Nephron progenitor cell (in vitro differentiated cells): ENCODE data around the gene LRRC32.

Experiments used
- DNase-seq: peaks from one replicate; pipeline ENCODE4 v3.0.0; 2021
- H3K27ac Mint-ChIP-seq: 2 replicates; pipeline ENCODE4 v1.8.0; 2021; ENCODE audit warnings: mild to moderate bottlenecking, moderate library complexity, mixed read lengths
- H3K27me3 Mint-ChIP-seq: 2 replicates; pipeline ENCODE4 v1.8.0; 2021; ENCODE audit warnings: mild to moderate bottlenecking, low read depth, mixed read lengths; ENCODE audit not compliant: poor library complexity
- H3K36me3 Mint-ChIP-seq: 2 replicates; pipeline ENCODE4 v1.8.0; 2021; ENCODE audit warnings: low read depth, mixed read lengths
- H3K4me1 Mint-ChIP-seq: 2 replicates; pipeline ENCODE4 v1.8.0; 2021; ENCODE audit warnings: mixed read lengths
- H3K4me3 Mint-ChIP-seq: 2 replicates; pipeline ENCODE4 v1.8.0; 2021; ENCODE audit warnings: mild to moderate bottlenecking, moderate library complexity, mixed read lengths
- H3K9me3 Mint-ChIP-seq: 2 replicates; pipeline ENCODE4 v1.8.0; 2021; ENCODE audit warnings: mild to moderate bottlenecking, moderate library complexity, mixed read lengths
- TF ChIP-seq, protein P1 (sequence below): fragments of 200-600 bp; sonication (generic); IDR thresholded peaks from 2 replicates; pipeline ENCODE4 v1.5.0; 2021; ENCODE audit warnings: antibody characterized with exemption

Gene LRRC32

DNA sequence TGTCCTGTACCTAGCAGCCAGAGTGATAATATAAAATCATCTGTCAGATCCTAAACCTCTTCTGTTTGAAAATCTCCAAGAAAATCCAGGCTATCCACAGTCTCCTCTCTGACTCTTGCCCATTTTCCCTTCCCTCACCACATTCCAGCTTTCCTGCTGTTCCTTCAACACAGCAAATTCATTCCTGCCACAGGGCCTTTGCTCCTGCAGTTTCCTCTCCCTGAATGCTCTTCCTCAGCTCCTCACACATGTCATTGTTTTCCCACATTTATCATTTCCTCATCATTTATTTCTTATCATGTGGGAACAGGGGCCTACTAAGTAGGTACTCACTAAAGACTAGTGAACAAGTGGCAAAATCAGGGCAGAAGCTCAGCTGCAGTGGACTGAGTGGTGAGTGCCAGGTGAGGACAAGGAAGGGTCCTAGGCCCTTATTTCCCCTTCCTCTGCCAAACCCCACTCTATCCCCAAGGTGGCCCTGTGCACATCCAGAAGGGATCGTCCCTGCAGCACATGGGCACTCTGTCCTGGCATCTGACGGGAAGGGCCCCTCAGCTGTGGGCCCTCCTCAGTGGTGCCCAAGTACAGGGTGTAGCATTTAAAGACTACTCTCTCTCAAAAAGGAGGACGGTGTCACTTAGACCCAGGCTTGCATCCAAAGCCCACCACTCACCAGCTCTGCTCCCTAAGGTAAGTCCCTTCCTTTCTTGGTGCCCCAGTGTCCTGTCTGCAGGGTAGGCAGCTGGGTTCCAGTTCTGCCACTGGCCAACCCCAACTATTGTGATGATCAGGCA, 2.0 kb downstream of the LRRC32 start:
- H3K4me3 Mint-ChIP-seq: peak overlapping the region; percentile 81
- H3K4me1 Mint-ChIP-seq: peaks cover 73% of the 10 kb centered on the region
- DNase-seq: no peak
- peaks cover 23% of the 10 kb centered on the region for H3K27me3 Mint-ChIP-seq
- TF ChIP-seq, protein P1, sequence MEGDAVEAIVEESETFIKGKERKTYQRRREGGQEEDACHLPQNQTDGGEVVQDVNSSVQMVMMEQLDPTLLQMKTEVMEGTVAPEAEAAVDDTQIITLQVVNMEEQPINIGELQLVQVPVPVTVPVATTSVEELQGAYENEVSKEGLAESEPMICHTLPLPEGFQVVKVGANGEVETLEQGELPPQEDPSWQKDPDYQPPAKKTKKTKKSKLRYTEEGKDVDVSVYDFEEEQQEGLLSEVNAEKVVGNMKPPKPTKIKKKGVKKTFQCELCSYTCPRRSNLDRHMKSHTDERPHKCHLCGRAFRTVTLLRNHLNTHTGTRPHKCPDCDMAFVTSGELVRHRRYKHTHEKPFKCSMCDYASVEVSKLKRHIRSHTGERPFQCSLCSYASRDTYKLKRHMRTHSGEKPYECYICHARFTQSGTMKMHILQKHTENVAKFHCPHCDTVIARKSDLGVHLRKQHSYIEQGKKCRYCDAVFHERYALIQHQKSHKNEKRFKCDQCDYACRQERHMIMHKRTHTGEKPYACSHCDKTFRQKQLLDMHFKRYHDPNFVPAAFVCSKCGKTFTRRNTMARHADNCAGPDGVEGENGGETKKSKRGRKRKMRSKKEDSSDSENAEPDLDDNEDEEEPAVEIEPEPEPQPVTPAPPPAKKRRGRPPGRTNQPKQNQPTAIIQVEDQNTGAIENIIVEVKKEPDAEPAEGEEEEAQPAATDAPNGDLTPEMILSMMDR: no peak
- H3K9me3 Mint-ChIP-seq: no peaks in the 10 kb centered on the region
- H3K27ac Mint-ChIP-seq: no peak overlapping the region
- H3K36me3 Mint-ChIP-seq: no peaks in the 10 kb centered on the region

DNA sequence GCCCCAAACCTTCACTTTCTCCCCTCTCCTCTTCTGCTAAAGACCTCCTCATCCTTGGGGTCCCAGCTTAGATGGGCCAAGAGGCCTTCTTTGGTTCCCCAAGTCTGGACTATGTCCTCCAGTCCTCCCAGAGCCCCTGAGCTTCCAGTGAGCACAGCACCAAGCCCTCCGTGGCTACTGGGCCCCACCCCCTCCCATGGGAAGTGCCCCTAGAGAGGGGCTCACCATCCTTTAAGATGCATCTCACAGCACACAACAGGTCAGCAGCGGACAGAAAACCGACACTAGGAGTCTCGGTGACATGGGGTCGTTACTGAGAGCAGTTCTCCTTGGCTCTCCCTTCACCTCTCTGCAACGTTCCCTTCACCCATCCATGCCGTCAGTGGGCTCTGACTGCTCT, 2.7 kb downstream of the LRRC32 start:
- Mint-ChIP-seq H3K27me3 (peaks cover 23% of the 10 kb centered on the region), H3K4me1 (peaks cover 65% of the 10 kb centered on the region), H3K36me3 (no peaks in the 10 kb centered on the region), H3K27ac (no peak overlapping the region), H3K9me3 (no peaks in the 10 kb centered on the region), H3K4me3 (no peak overlapping the region)
- DNase-seq: no peak
- TF ChIP-seq, protein P1: no peak

DNA sequence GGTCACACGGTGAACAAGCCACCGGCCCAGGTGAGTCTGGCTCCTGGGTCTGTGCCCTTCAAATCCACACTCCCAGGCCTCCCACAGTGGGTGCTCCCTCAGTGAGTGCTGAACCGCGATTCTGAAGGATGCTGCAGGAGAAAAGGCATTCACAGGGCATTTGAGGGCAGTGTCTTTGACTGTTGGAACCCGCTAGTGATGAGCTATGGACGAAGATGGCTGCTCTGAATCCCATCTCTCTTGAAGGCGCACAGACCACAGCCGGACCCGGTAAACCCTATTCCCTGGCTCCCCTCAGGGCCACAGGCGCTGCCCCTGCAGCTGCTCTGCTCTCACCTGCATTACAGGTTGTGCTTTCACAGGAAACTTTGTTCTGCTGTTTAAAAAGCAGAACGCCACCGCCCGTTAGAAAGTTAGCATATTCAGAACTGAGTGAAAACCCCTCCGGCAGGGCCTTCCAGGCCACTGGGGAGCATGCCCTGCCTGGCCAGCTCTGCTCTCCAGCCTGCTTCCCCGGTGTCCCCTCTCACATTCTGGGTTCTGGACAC, 3.2 kb downstream of the LRRC32 start:
- DNase-seq: no peak
- no peak overlapping the region for H3K27ac Mint-ChIP-seq
- H3K36me3 Mint-ChIP-seq: no peaks in the 10 kb centered on the region
- H3K4me3 Mint-ChIP-seq: no peak overlapping the region
- H3K9me3 Mint-ChIP-seq: no peaks in the 10 kb centered on the region
- H3K27me3 Mint-ChIP-seq: peaks cover 23% of the 10 kb centered on the region
- TF ChIP-seq, protein P1: no peak
- peaks cover 62% of the 10 kb centered on the region for H3K4me1 Mint-ChIP-seq

DNA sequence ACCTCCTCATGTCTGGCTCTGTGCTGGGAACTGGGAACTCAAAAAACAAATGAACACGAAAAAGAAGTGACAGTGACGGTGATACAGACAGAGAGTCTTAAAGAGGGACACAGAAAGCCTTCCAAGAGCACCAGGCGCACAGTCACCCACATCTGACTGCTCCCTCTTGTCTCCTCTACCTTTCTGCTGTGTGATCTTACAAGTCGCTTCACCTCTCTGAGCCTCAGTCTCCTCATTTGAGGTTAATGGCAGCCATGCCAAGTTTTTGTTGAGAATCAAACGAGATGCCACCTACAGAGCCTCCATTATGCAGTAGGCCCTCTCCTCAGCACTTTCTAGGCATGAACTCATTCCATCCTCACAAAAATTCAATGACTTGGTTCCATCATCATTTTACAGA, 3.7 kb downstream of the LRRC32 start:
- peaks cover 57% of the 10 kb centered on the region for H3K4me1 Mint-ChIP-seq
- H3K27me3 Mint-ChIP-seq: peaks cover 23% of the 10 kb centered on the region
- DNase-seq: no peak
- TF ChIP-seq, protein P1: no peak
- H3K27ac Mint-ChIP-seq: no peak overlapping the region
- H3K9me3 Mint-ChIP-seq: no peaks in the 10 kb centered on the region
- no peaks in the 10 kb centered on the region for H3K36me3 Mint-ChIP-seq
- H3K4me3 Mint-ChIP-seq: no peak overlapping the region

DNA sequence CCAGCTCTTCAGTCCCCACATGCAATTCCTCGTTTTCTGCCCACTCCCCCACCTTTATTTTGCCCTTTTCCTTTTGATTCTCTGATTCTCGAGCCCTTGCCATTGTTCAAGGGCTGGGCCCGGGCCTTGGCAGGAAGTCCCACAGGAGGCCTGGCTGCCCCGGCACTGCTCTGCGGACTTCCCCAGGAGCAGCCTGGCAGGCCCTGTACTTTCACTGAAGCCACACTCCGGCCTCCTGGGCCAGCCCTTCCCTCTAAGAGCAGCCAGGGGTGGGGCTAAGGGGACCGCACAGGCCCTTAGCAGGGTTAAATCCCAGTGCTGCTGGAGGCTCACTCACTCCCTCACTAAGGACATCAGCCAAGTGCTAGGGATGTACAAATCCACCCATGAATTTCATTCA, 4.1 kb downstream of the LRRC32 start:
- Mint-ChIP-seq H3K36me3 (no peaks in the 10 kb centered on the region), H3K27ac (peak overlapping the region; percentile 96), H3K9me3 (no peaks in the 10 kb centered on the region), H3K27me3 (peaks cover 20% of the 10 kb centered on the region), H3K4me3 (no peak overlapping the region), H3K4me1 (peaks cover 53% of the 10 kb centered on the region)
- TF ChIP-seq, protein P1: no peak
- peak; percentile 41 for DNase-seq

DNA sequence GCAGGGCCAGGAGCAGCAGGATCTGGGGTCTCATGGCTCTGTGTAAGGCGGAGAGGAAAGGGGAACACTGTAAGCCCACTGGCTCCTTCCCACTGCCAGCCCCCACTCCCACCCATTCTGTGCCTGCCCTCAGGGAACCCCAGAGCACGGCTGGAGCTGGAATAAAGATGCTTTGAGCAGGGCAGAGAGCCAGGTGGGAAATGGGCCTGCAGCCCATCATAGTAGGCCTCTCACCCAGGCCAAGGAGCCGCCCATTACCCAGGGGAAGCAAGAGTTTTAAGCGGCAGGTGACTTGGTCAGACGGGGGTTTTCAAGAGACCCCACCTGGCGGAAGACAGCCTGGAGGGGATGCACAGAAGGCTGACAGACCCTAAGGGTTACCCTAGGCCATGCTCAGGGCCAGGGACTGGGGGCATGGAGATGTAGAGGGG, 4.6 kb downstream of the LRRC32 start:
- Mint-ChIP-seq H3K4me3 (no peak overlapping the region), H3K4me1 (peaks cover 50% of the 10 kb centered on the region), H3K27ac (no peak overlapping the region), H3K9me3 (no peaks in the 10 kb centered on the region), H3K36me3 (no peaks in the 10 kb centered on the region), H3K27me3 (peaks cover 17% of the 10 kb centered on the region)
- DNase-seq: no peak
- TF ChIP-seq, protein P1: no peak
